ENCODE measurements around the gene TNFRSF14. TPM values are rescaled to one million over a fixed set of nuclear protein-coding genes. Genes with fewer than 3 reads are reported as not detected.
"Not testable (repeated sequence)": the region's sequence is repeated elsewhere in the genome, so short reads cannot be mapped to it uniquely, and the experiment has no call there.

Gene TNFRSF14
- total and polyA plus RNA-seq, 2 experiments from 2014 or later = 0.24 to 0.75 TPM

- no peak for DNase-seq (ENCODE audit: low read depth in 1 of 2, low spot score in 1 of 2)
- Histone ChIP-seq H3K9me3 (ENCODE audit: low read depth) (no peaks in the 10 kb centered on the region), H3K36me3 (no peaks in the 10 kb centered on the region), H3K4me1 (ENCODE audit: low read depth) (no peaks in the 10 kb centered on the region), H3K27ac (no peak overlapping the region), H3K4me3 (no peak overlapping the region), H3K27me3 (no peaks in the 10 kb centered on the region)
- TF ChIP-seq CTCF (IDR thresholded peaks at IDR 0.05; ENCODE audit: low read depth, low read length) = no peak
Observed at GRCh38 chr1:2570332-2570731, 14.2 kb downstream of the TNFRSF14 start.

- no peaks in the 10 kb centered on the region for H3K9me3 ChIP-seq (ENCODE audit: low read depth)
- H3K27me3 ChIP-seq = no peaks in the 10 kb centered on the region
- H3K27ac ChIP-seq = no peak overlapping the region
- no peaks in the 10 kb centered on the region for H3K4me1 ChIP-seq (ENCODE audit: low read depth)
- no peak for TF ChIP-seq CTCF (IDR thresholded peaks at IDR 0.05; ENCODE audit: low read depth, low read length)
- no peak overlapping the region for H3K4me3 ChIP-seq
- no peaks in the 10 kb centered on the region for H3K36me3 ChIP-seq
- DNase-seq (ENCODE audit: low read depth in 1 of 2, low spot score in 1 of 2) = no peak
Observed at GRCh38 chr1:2571348-2571747, 15.2 kb downstream of the TNFRSF14 start.

- Histone ChIP-seq H3K4me3 (no peak overlapping the region), H3K4me1 (ENCODE audit: low read depth) (no peaks in the 10 kb centered on the region), H3K36me3 (no peaks in the 10 kb centered on the region), H3K27me3 (no peaks in the 10 kb centered on the region), H3K9me3 (ENCODE audit: low read depth) (no peaks in the 10 kb centered on the region), H3K27ac (no peak overlapping the region)
- DNase-seq (ENCODE audit: low read depth in 1 of 2, low spot score in 1 of 2) = no peak
- TF ChIP-seq CTCF (IDR thresholded peaks at IDR 0.05; ENCODE audit: low read depth, low read length) = no peak
Observed at GRCh38 chr1:2573250-2573920, 17.2 kb downstream of the TNFRSF14 start.

GRCh38 chr1:2574350-2574749 is 18.2 kb downstream of the TNFRSF14 start:
- DNase-seq (ENCODE audit: low read depth in 1 of 2, low spot score in 1 of 2) = no peak
- no peak for TF ChIP-seq CTCF (IDR thresholded peaks at IDR 0.05; ENCODE audit: low read depth, low read length)
- Histone ChIP-seq H3K36me3 (no peaks in the 10 kb centered on the region), H3K9me3 (ENCODE audit: low read depth) (no peaks in the 10 kb centered on the region), H3K27ac (no peak overlapping the region), H3K4me1 (ENCODE audit: low read depth) (no peaks in the 10 kb centered on the region), H3K27me3 (no peaks in the 10 kb centered on the region), H3K4me3 (no peak overlapping the region)

- no peak for DNase-seq (ENCODE audit: low read depth in 1 of 2, low spot score in 1 of 2)
- no peaks in the 10 kb centered on the region for H3K27me3 ChIP-seq
- no peak for TF ChIP-seq CTCF (IDR thresholded peaks at IDR 0.05; ENCODE audit: low read depth, low read length)
Observed at GRCh38 chr1:2575801-2576663, 19.9 kb downstream of the TNFRSF14 start.

GRCh38 chr1:2577565-2578075 is 21.4 kb downstream of the TNFRSF14 start:
- H3K27ac ChIP-seq; DNase-seq (ENCODE audit: low read depth in 1 of 2, low spot score in 1 of 2); H3K4me1 ChIP-seq (ENCODE audit: low read depth); H3K4me3 ChIP-seq; H3K9me3 ChIP-seq (ENCODE audit: low read depth); H3K27me3 ChIP-seq; H3K36me3 ChIP-seq: not testable (repeated sequence)

More at GRCh38 chr1:2575801-2576663, 19.9 kb downstream of the TNFRSF14 start:
- Histone ChIP-seq H3K36me3 (no peaks in the 10 kb centered on the region), H3K9me3 (ENCODE audit: low read depth) (no peaks in the 10 kb centered on the region), H3K4me1 (ENCODE audit: low read depth) (no peaks in the 10 kb centered on the region), H3K4me3 (no peak overlapping the region), H3K27ac (no peak overlapping the region)
